Suppressor macrophage (primary cell): ENCODE measurements around the gene ADAMTS8.

Experiments used
- DNase-seq, 4 experiments: peaks; one replicate each; pipeline ENCODE4 v3.0.0-alpha.2; 2020 to 2022

Gene ADAMTS8

DNA sequence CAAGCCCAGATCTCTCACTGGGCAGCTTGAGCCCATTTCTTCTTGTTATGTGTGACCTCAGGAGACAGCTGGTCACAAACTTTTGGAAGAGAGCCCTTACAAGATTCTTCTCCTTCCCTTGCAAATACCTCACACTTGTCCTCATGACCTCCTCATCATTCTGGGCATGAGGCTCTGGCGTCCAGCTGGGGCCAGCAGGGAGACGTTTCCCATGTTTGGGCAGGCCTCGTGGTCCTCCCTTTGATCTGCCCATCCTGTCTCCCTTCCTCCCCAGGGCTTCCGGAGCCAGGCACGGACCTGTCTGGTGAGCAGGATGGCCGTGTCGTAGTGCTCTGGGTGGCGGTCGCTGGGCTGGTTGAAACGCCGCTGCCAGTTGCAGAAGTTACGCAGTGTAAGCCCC lies 9.7 kb downstream of the ADAMTS8 start:
- DNase-seq, result no peak

- DNase-seq, result no peak
These were observed 10.2 kb downstream of the ADAMTS8 start for GRCh38 chr11:130418210-130418609.

GRCh38 chr11:130416906-130417305 lies 11.5 kb downstream of the ADAMTS8 start:
- no peak for DNase-seq

- DNase-seq, result no peak
These were observed 11.9 kb downstream of the ADAMTS8 start for GRCh38 chr11:130416530-130416882.

DNA sequence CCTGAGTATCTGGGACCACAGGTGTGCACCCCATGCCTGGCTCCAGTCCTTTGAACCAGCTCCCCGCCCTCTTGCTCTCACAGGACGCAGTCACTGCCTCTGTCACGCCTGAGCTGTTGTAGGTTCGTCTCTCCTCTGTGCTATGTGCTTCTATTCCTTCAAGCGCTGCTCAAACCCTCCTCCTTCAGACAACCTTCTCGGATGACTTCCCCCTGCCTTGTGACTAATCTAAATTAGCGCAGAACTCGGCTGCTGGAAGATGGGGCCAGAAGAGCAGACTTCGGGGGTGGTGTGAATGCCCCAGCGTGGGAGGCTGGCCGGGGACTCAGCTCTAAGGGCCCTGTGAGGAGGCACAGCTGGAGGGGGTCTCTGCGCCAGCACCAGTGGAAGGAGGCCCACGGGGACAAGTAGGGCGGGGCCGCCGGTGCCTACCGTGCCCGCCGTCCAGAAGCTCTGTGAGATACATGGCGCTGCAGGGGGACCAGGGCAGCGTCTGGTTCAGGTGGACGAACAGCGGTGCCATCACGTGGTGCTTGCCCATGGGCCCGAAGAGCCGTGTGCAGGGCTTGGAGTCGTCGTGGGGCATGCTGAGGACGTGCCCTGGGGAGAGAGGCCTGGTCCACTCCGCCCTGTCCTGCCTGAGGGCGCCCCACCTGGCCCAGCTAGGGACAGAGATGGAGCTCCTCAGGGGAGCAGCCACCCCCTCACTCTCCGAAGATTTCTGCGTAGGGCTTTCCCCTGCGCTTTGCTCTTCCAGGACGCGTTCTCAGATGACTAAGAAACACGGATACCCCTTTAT lies 12.5 kb downstream of the ADAMTS8 start:
- no peak for DNase-seq

- peak; percentile 35 to 56 (median 46) for DNase-seq
These were observed 14.0 kb downstream of the ADAMTS8 start for GRCh38 chr11:130414107-130415080.

GRCh38 chr11:130413405-130414106 lies 14.9 kb downstream of the ADAMTS8 start:
- DNase-seq, result no peak

DNA sequence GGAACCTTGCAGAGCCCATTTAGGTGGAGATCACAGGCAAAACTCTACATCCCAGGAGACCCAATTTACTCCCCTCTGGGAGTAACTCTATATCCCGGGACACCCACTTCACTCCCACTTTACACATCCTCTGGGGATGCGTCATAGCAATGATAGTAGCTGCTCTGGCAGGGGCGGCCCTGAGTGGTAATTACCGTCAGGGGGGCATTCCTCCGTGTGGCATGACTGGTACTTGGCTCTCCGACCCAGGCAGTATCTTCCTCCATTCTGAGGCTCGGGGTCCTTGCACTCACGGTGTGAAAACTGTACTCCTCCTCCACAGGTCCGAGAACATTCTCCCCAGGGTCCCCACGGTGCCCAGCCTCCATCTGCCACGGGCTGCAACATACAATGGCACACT lies 17.2 kb downstream of the ADAMTS8 start:
- DNase-seq, result no peak

DNA sequence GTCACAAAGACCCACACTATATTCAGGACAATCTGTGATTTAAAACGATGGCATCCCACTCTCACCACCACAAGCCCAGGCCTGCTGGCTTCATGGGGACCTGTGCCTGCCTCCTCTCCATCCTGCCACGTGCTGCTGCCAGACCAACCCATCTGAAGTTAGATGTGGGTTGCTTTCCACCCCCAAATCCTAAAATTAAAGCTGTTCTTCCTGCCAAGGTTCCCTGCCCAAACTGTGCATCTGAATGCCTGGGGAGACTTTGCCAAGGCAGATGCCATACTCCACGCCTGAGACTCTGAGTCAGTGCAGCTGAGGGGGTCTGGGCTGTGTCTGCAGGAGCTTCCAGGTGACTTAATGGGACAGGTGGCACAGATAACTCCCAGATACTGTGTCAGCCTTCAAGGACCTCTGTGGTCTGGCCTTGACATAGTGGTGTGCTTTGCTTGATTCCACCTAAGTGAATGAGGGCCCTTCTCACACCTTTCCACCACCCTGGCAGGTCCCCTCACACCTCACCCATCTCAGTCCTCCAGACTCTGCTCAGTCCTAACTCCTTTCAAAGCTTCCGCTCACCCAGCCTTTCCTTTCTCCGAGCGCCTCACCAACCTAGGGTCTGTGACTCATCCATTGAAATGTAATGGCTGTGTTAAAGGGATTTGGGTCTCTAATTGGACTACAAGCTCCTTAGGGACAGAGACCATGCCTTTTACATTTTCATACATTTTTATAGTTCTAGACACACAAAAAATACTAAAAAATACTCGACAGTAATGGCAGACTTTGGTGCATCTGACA lies 18.6 kb downstream of the ADAMTS8 start:
- DNase-seq, result no peak

GRCh38 chr11:130408901-130409300 lies 19.5 kb downstream of the ADAMTS8 start:
- DNase-seq, result no peak

- DNase-seq, result no peak
These were observed 20.0 kb downstream of the ADAMTS8 start for GRCh38 chr11:130408401-130408890.

- peak; percentile 26 to 54 (median 44) for DNase-seq
These were observed 20.4 kb downstream of the ADAMTS8 start for GRCh38 chr11:130407978-130408377.

- DNase-seq, result no peak
These were observed 23.0 kb downstream of the ADAMTS8 start for GRCh38 chr11:130405428-130405827.

GRCh38 chr11:130404727-130405126 lies 23.7 kb downstream of the ADAMTS8 start:
- DNase-seq, result no peak

GRCh38 chr11:130403967-130404366 lies 24.4 kb downstream of the ADAMTS8 start:
- DNase-seq, result no peak

GRCh38 chr11:130403271-130403804 lies 25.1 kb downstream of the ADAMTS8 start:
- peak; percentile 62 to 82 (median 79) for DNase-seq

DNA sequence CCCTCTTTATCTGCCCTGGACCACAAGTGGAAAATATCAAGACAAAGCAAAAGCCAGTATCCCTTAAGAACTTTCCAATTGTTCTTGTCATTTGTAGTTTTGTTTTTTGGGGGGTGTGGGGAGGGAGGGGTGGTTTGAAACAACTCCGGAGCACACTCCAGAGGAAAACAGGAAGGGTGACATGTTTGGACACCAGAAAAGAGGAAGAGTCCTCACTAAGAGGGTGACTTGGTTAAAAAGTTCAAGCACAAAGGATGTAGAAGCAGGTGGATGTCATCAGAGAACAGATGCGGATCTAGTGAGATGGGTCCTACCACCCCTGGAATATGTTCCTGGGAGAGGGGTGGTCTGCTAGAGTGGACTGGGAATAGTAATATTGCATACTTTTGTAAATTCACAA lies 25.8 kb downstream of the ADAMTS8 start:
- DNase-seq, result peak; percentile 7 to 62 (median 48)

GRCh38 chr11:130400781-130401483 lies 27.5 kb downstream of the ADAMTS8 start:
- peak; percentile 68 to 86 (median 79) for DNase-seq

GRCh38 chr11:130399196-130399595 lies 29.2 kb downstream of the ADAMTS8 start:
- DNase-seq, result no peak

- DNase-seq, result no peak
These were observed 30.6 kb downstream of the ADAMTS8 start for GRCh38 chr11:130397780-130398179.

GRCh38 chr11:130396965-130397364 lies 31.4 kb downstream of the ADAMTS8 start:
- no peak for DNase-seq
